T follicular helper cell (primary cell): ENCODE measurements around the gene OSBPL6.

Experiments used
- DNase-seq: peaks from one replicate; pipeline ENCODE4 v3.0.0-alpha.2; 2020; ENCODE audit warnings: low read depth

OSBPL6 gene

GRCh38 chr2:178238750-178239149 lies 44.4 kb downstream of the OSBPL6 start:
- no peak for DNase-seq

GRCh38 chr2:178241844-178242551 lies 47.7 kb downstream of the OSBPL6 start:
- no peak for DNase-seq

GRCh38 chr2:178242552-178242883 lies 48.2 kb downstream of the OSBPL6 start:
- DNase-seq, result no peak

- DNase-seq, result no peak
Observed at GRCh38 chr2:178243961-178244360, 49.6 kb downstream of the OSBPL6 start.

GRCh38 chr2:178244777-178245176 lies 50.5 kb downstream of the OSBPL6 start:
- no peak for DNase-seq

GRCh38 chr2:178246696-178247095 lies 52.4 kb downstream of the OSBPL6 start:
- DNase-seq, result no peak

- no peak for DNase-seq
Observed at GRCh38 chr2:178247250-178247649, 52.9 kb downstream of the OSBPL6 start.

- no peak for DNase-seq
Observed at GRCh38 chr2:178250429-178250828, 56.1 kb downstream of the OSBPL6 start.

- DNase-seq, result no peak
Observed at GRCh38 chr2:178251151-178251955, 57.0 kb downstream of the OSBPL6 start.

- no peak for DNase-seq
Observed at GRCh38 chr2:178256382-178257042, 62.2 kb downstream of the OSBPL6 start.

- no peak for DNase-seq
Observed at GRCh38 chr2:178257127-178257526, 62.8 kb downstream of the OSBPL6 start.

- no peak for DNase-seq
Observed at GRCh38 chr2:178258916-178259315, 64.6 kb downstream of the OSBPL6 start.

- no peak for DNase-seq
Observed at GRCh38 chr2:178263159-178263860, 69.0 kb downstream of the OSBPL6 start.

- DNase-seq, result no peak
Observed at GRCh38 chr2:178264211-178264610, 69.9 kb downstream of the OSBPL6 start.

- no peak for DNase-seq
Observed at GRCh38 chr2:178265851-178266250, 71.5 kb downstream of the OSBPL6 start.

GRCh38 chr2:178266445-178266844 lies 72.1 kb downstream of the OSBPL6 start:
- no peak for DNase-seq

GRCh38 chr2:178267660-178268059 lies 73.3 kb downstream of the OSBPL6 start:
- no peak for DNase-seq

GRCh38 chr2:178268435-178268834 lies 74.1 kb downstream of the OSBPL6 start:
- no peak for DNase-seq

- DNase-seq, result no peak
Observed at GRCh38 chr2:178269438-178270224, 75.3 kb downstream of the OSBPL6 start.

- DNase-seq, result no peak
Observed at GRCh38 chr2:178270338-178270737, 76.0 kb downstream of the OSBPL6 start.

- no peak for DNase-seq
Observed at GRCh38 chr2:178271094-178271493, 76.8 kb downstream of the OSBPL6 start.
